ENCODE data around the gene KRT26.
A peak's percentile ranks its signal among the peaks of the same experiment; 100 is the strongest.
"Not testable (repeated sequence)": the region's sequence is repeated elsewhere in the genome, so short reads cannot be mapped to it uniquely, and the experiment has no call there.

The KRT26 gene

DNA sequence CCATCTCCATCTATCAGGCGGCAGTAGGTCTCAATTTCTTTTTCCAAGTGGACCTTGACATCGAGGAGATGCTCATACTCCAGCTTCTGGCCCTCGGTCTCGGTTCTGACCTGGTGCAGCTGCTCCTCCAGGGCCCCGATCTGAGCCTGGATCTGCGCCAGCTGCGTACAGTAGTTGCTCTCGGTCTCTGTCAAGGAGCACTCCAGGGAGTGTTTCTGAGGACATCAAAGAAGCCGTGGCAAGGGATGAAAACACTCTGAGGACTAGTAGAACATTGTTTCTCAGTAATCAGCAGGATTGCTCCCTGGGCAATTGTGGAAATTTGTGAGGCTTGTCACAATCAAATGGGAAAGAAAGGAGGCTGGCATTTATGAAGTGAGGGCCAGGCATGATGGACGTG lies 21.8 kb upstream of the KRT26 start:
- no peak for DNase-seq

DNA sequence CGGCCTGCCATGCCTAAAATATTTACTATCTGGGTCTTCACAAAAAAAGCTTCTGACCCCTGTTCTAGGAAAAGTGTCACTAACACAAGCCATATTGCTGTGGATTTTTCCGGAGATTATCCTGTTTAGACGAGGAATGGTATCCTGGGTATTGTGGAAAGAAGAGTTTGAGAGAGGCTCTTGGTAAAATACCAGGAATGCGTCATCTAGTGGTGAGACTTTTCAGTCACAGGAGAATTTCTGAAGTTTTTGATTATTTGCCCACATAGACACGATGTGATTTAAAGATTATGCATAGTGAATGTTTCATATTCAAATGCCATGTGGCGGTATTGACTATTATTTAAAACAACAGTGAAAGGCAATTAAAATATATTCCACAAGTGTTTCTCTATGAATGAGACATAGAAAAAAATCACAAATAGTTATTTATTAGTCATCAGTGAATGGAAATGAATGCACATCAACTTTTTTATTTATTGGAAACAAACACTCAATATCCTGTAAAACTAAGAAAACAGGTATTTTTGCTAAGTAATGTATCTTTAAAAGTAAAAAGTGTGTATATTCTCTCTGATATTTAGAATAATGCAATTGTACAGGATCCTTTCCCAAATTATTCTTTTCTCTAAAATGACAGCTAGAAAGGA lies 19.9 kb upstream of the KRT26 start:
- DNase-seq, result peak in 1 of 2 experiments; percentile 32

DNA sequence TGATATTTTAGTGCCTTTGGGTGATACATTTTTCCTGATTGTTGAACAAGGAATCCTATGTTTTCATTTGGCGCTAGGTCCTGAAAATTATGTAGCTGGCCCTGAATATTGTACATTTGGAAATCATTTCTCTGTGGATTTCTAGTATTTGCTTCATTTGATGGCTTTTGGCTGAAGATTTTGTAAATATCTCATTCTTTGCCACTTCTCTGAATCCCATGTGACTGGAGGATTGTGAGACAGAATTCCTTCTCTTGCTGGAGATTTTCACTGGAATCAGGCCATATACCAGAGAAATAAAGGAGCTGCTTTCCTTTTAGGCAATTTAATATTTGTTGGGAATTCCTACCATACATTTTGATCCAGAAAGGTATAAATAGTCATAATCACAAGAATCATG lies 19.1 kb upstream of the KRT26 start:
- no peak for DNase-seq

DNA sequence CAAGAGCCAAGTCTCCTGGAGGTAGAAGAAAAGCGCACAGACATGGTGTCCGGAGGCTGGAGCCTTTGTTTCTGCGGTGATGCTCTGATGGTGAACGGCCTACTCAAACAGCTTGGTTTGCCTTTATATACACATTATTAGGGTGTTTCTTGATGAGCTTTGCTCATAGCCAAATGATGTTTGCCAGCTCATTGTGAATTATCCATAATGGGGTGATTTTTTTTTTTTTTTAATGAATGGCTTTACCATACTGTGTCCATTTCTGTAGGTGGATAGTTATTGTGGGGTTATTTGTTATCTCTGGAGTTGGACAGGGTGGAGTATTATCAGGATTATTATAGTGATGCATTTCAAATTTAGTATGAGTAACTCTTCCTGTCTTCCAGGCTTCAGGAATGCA lies 10.4 kb upstream of the KRT26 start, which contains the start of gene KRT27:
Gene KRT27 (minus strand): TSS at position 101 of the 400 bp plus-strand sequence. CDS start 57 bp downstream, at position 44.
- DNase-seq, result no peak

DNA sequence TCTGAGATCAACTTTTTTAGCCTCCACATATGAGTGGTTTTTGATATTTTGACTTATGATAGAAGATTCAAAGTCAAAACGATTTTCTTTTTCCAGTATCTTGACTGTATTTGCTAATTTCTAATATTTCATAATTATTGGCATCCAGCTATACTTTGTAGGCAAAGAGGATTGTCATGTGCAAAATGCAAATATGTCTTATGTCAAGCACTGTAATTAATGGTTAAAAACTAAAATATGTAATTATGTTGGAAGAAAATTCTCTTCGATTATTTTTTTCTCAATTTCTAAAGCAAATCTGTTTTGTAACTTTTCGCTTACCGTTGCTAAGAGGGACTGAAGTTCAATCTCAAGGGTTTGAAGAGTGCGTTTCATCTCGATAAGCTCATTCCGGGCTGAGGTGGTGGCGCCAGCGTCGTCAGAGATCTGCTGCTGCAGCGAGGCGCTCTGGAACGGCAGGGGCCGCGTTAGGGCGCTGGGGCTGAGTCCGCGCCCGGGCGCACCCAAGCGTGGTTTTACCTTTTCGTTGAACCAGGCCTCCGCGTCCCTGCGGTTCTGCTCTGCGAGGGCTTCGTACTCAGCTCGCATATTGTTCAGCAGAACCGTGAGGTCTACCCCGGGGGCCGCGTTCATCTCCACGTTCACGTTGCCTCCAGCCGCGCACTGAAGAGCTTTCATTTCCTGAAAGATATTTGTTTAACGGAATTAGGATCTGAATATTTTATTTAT lies 7.3 kb upstream of the KRT26 start:
- no peak for DNase-seq

DNA sequence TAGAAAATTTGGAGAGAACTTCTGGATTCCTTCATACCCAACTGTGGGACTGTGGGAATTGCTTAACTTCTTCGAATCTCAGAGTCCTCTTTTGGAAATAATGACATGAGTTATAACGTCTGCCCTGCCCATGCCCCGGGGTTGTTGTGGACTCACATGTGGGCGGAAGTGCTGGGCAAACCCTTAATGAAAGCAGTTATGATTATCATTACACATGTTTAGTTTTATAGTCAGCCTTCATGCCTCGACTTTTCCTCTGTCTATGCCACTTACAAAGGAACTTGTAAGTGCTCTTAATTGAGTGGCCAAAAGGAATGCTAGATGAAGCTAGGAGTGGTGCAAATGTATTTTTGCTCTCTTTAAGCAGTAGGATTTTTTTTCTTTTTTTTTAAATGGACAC lies 6.5 kb upstream of the KRT26 start:
- no peak for DNase-seq

DNA sequence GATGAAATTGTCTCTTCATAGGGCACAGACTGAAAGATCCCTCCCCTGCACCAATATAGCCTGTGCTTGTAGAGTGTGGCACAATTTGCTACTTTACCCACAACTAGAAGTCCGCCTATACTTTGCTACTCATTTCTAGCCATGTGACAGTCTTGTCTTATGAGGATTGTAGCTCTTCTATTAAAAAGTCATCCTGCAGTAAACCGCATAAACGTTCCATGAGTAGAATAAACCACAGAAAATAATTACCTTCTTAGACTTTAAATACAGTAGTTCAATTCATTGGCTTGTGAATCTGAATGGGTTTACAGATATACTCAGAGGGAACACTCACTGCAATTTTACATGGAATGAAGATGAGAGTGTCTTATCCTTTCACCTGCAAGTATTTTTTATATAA lies 6.0 kb upstream of the KRT26 start:
- DNase-seq, result no peak

DNA sequence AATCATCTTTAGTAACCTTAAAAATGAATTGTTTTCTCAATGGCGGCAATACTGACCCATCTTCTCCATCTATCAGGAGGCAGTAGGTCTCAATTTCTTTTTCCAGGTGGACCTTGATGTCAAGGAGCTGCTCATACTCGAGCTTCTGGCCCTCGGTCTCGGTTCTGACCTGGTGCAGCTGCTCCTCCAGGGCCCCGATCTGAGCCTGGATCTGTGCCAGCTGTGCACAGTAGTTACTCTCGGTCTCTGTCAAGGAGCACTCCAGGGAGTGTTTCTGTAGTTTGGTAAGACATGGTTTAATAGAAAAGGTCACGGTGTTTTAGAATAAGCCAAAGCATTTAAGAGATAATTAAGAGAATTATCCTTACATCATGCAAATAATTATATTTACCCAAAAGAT lies 5.5 kb upstream of the KRT26 start:
- DNase-seq, result no peak

DNA sequence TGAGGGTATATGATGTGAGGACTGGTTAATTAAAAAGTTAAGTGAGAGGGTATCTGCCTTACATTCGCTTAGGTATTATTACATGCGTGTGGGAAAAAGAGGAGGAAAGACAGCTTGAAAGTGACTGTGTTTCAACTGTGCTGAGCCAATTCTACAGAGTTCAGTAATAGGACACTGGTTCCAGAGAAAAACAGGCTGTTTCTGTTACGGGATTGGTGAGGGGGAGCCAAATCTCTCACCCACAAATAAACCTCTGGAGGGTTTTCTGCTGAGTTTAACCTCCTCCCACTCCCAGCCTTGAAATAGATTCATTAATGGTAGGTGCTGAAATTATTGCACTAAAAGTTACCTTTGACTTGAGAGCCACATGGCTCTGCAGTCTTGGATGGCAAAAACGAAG lies 3.9 kb upstream of the KRT26 start:
- no peak for DNase-seq

DNA sequence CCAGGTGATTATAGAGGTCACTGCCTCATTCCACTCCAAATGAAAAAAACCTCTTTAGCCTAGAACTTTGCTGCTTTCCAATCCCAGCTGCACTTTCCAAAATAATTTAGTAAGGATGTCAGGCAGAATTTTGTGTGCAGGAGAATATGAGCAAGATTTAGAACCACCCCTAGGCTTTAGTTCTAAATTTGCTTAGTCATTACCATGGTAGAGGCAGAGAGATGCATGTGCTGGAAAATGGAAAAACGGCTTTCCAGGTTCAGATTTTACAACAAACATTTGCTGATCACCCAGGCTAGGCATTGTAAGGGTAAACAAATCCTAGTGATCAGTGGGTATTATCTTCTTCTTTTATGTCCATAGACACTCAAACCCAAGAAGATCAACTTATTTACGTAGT lies 6.3 kb downstream of the KRT26 start:
- no peak for DNase-seq

DNA sequence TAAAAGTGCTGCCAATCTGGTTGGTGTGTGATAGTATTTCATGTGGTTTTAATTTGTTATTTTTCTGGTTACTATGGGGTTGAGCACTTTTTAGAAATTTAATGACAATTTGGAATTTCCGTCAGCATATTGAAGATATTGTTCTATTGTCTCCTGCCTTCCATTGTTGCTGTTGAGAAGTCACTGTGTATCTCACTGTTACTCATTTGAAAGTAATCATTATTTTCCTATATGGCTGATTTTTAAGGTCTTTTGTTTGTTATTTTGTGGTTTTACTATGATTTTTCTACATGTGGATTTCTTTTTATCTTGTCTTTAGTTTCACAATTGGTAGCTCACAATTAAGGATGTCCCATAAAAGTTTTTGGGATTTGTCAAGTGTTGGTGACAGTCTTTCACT lies 8.2 kb downstream of the KRT26 start:
- no peak for DNase-seq

DNA sequence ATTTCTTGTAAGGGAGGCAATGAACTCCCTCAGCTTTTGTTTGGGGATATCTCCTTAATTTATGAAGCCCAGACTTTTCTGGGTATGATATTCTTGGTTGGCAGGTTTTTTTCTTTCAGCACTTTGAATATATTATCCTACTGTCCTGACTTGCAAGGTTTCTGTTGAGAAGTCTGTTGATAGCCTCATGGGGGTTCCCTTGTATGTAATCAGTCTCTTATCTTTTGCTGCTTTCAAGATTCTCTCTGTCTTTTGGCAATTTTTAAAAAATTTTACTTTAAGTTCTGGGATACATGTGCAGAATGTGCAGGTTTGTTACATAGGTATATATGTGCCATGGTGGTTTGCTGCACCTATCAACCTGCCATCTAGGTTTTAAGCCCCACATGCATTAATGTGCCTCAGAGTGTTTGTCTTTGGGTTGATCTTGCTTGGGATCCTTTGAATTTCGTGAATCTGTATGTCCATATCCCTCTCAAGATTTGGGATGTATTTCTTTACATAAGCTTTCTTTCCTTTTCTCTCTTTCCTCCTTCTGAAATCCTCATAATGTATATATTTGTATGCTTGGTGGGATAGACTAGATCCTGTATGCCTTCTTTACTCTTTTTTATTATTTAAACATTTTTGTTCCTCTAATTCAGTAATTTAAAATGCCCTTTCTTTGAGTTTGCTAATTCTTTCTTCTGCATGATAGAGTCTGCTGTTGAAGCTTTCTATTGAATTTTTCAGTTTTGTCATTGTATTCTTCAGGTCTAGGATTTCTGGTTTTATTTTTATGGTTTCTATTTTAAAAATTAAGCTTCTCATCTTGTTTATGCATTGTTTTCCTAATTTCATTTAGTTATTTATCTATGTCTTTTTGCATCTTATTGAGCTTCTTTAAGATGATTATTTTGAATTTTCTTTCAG lies 11.6 kb downstream of the KRT26 start:
- no peak for DNase-seq

DNA sequence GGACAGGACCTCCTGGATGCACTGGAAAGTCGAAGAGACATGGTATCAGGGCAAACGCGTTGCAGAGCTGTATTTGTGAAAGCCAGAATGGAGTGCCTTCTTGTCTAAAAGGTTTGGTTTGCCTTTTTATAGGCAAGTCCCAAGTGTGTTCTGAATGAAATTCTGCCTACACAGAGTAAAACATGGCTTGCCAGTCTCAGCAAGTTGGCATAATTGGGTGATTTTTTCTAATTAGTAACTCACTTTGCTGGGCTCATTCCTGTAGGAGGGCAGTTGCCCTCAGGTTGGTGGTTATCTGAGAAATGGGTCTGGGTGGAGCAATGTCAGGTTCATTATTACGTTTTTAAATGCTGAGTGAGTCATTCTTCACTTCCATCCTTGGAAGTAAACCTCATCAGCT lies 16.8 kb downstream of the KRT26 start, which contains the start of gene KRT25:
Gene KRT25 (minus strand): TSS at position 101 of the 400 bp plus-strand sequence. CDS start 60 bp downstream, at position 41.
- DNase-seq, result no peak

DNA sequence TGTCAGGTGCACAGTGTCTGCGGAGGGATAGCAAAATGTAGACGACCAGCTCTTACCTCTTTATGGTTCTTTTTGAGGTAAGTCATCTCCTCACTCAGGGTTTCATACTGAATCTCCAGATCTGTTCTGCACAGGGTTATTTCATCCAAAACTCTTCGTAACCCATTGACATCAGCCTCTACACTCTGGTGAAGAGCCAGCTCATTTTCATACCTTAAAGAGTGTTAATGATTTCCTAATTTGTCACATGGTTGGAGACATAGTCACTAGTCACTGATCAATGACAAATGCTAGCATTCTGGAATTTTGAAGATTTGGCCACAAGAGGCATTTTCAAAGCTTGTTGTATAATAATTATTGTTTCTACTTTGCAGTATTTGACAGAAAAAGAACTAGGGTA lies 18.2 kb downstream of the KRT26 start:
- DNase-seq, result no peak

DNA sequence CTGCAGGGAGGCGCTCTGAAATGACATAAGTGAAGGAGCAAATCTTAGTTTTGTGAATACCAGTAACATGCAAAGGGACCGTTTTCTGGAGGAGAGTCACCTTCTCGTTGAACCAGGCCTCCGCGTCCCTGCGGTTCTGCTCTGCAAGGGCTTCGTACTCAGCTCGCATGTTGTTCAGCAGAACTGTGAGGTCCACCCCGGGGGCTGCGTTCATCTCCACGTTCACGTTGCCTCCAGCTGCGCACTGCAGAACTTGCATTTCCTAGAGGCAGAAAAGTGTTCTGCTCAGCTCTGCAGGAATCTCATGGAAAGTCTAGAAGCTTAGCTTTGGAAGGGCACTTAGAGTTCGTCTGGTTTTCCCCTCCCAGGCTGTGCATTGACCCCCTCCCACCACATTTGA lies 20.9 kb downstream of the KRT26 start:
- no peak for DNase-seq

DNA sequence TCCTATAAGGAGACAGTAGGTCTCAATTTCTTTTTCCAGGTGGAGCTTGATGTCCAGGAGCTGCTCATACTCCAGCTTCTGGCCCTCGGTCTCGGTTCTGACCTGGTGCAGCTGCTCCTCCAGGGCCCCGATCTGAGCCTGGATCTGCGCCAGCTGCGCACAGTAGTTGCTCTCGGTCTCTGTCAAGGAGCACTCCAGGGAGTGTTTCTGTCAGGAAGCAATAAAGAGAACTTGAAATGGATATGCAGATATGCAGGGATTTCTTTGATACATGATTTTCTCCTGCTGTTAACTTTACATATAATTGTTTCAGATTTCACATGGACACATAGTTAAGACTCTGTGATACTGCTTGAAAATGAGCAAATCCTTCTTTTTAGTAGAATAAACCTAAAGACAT lies 21.6 kb downstream of the KRT26 start:
- DNase-seq, result no peak

DNA sequence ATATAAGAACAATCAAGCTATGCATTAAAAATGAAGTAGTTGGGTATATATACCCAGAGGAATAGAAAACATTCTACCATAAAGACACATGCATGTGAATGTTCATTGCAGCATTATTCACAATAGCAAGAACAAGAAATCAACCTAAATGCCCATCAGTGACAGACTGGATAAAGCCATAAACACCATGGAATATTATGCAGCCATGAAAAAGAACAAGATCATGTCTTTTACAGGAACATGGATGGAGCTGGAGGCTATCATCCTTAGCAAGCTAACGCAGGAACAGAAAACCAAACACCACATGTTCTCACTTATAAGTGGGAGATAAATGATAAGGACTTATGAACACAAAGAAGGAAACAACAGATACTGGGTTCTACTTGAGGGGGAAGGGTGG lies 23.3 kb downstream of the KRT26 start:
- DNase-seq, result not testable (repeated sequence)

DNA sequence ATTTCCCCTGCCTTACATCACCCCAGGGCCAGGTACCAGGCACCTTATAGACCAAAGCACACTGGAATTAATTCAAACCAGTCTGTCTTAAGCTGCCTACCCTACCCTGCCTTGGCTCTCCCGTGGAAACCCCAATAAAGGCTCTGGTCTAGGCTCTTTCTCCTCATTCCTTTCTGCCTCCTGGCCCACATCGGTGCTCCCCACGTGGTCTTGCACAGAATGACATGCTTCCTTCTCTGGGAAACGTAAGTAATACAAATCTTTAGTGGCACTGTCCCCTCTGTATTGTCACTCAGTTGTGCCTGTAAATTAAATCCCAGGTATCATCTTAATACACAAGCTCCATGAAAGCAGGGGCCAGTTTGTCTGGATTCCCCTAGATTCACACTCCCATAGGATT lies 33.4 kb downstream of the KRT26 start:
- no peak for DNase-seq

DNA sequence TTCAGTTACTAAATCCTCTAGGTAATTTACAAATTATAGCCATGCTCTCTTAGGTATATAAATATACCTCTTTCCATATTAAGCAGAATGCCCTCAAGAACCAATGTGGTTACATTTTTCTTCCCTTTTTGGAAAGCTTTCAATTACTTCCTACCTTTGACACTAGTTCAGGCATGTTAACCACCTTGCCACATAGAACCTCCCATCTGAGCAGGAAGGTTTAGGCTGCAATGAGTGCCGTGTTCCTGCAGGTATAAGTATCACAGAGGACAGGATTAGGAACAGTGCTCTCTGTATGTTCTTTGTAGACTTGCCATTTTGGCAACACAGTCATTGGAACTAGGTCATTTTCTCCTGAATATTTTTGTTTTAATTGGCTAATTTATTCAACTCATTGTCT lies 37.0 kb downstream of the KRT26 start:
- no peak for DNase-seq

DNA sequence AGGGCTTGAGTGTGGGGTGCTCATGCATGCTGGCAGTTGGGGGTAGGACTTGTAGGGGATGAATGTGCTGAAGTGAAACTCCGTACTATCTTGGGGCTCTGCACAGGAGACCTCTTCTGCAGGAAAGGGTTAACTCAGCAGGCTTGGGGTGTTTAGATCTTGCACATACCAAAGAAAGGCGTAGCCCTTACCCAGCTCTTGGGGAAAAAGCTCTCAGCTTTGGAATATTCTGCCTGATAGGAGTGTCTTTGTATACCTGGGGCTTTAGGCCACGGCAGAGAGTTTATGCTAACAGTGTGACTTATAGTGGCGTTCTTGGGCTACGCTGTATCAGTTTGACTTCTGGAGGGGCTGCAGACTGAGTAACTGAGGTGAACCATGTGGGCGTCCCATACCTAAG lies 38.0 kb downstream of the KRT26 start:
- no peak for DNase-seq

DNA sequence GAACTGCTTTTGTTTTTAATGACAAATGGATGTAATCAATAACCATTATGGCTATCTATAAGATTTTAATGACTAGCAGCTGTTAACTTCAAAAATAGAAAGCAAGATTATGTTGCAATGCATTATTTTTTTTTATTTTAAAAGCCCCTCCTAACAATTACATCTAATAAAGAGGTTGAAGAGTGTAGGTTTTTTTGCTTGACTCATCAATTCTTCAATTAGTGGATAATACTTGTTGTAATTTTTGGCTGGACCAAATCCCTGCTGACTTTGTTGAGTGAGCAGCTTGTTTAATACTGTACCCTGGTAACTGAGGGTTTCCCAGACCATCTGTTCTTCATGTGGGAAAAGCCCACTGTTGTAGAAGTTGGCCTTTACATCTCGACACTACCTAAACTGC lies 41.0 kb downstream of the KRT26 start:
- no peak for DNase-seq

DNA sequence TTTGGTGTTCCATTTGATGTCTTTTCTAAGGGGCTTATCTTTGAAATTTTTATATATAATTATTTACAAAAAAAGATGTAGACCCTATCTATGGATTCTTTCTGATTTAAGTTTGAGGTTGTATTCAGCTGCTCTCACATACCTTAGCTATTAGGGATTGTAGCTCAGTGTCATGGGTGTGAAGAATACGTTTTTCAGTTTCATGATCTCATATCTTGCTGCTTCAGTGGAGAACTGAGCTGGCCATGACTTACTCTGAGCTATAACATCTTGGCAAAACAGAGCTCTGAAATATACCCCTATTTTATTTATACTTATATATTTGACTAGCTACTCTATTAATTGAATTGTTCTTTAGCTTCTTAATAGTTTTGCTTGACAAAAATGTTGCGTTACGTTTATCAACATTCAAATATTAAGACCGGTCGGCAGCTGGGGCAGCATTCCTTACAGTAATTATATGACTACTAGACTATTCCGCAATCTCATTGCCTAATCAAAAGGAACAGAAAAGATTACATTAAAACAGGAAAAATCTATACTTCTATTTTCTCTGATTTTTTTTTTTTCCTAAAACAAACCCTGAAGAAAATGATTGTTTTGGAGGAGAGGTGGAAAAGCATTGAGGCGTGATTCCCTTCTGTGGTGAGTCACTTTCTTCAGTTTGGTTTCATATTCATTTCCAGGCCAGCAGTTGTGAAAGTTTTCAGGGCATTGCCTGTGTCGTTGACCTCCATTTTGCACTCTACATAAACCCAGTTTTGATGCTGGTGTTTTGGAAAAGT lies 44.4 kb downstream of the KRT26 start:
- DNase-seq, result no peak

DNA sequence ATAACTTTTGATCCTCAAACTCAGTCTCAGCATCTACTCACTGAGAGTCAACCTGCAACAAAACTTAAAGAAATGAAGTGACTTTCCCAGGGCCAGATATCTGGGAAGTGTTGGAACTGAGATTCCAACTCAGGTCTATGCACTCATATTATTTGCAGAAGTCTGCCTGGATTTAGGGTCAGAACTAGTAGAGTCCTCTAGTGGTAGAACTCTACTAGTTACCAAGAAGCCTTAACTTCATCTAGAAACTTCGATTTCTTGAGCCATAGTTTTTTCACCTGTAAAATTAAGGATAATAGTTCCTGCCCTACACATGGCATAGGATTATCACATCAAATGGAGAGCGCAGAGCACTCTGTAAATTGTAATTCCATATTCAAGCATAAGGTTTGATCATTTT lies 45.1 kb downstream of the KRT26 start:
- peak in 1 of 2 experiments; percentile 19 for DNase-seq
